PFSK-1 (cell line): ENCODE measurements around the gene AP5Z1.

ENCODE experiments used
- FOXP2 ChIP-seq: optimal IDR thresholded peaks from 2 replicates; pipeline ENCODE3; 2011; ENCODE audit warnings: borderline replicate concordance, control low read depth, inconsistent platforms; ENCODE audit not compliant: insufficient read depth; ENCODE audit errors: extremely low read length, extremely low read depth
- POLR2AphosphoS5 ChIP-seq: IDR thresholded peaks from 2 replicates; pipeline ENCODE4 v1.6.1; 2012; ENCODE audit warnings: low read depth, mild to moderate bottlenecking, control low read depth, low read length, moderate library complexity
- SIN3A ChIP-seq: IDR thresholded peaks from 2 replicates; pipeline ENCODE4 v1.6.1; 2012; ENCODE audit warnings: mild to moderate bottlenecking, low read length, moderate library complexity, borderline replicate concordance; ENCODE audit not compliant: insufficient read depth
- TAF1 ChIP-seq: IDR thresholded peaks from 2 replicates; pipeline ENCODE4 v1.6.1; 2012; ENCODE audit warnings: low read length, control low read depth, borderline replicate concordance; ENCODE audit not compliant: insufficient read depth
- TF ChIP-seq, protein P1 (sequence below), 2 experiments: IDR thresholded peaks; 2 replicates each; pipeline versions ENCODE4 v1.6.1 to v1.8.0; 2011 to 2012; ENCODE audit warnings: low read depth in 2 of 2, low read length in 2 of 2, control low read depth in 1 of 2, inconsistent platforms in 1 of 2, mild to moderate bottlenecking in 1 of 2, moderate library complexity in 1 of 2; ENCODE audit not compliant: insufficient read depth in 1 of 2

The AP5Z1 gene

DNA sequence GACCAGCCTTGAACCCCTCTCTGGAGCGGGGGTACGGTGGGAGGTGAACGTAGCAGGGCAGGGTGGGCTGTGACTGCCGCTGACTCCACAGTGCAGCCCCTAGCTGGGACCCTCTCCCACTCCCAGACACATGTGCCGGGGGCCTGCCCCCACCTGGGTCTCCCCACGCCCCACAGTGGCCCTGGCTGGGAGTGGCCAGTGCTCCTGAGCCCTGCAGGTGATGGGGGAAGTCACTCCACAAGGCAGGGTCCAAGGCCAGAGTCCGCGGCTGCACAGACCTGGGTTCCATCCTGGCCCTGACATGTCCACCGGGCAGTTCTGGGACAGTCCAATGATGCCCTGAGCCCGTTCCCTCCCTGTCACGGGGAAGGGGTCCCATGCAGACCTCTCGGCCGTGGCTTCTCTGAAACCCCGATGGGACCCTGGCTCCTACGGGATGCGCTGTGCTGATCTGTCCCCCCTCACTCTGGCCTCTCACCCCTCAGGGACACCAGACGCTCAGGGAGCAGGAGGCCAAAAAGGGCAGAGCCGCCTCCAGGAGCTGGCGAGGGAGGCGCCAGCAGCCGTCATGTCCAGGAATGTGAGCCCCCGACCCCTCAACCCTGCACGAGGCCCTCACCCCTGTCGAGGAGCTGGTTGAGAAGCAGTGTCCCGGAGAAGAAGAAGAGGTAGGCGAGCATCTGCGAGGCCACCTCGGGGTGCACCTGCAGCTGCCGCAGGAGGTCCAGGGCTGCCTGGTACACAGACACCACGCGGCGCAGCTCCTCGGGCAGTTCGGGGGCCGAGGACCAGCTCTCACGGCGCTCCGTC is 40.4 kb downstream of the AP5Z1 start:
- TF ChIP-seq FOXP2 = no peak
- no peak for TF ChIP-seq SIN3A
- TF ChIP-seq, protein P1, sequence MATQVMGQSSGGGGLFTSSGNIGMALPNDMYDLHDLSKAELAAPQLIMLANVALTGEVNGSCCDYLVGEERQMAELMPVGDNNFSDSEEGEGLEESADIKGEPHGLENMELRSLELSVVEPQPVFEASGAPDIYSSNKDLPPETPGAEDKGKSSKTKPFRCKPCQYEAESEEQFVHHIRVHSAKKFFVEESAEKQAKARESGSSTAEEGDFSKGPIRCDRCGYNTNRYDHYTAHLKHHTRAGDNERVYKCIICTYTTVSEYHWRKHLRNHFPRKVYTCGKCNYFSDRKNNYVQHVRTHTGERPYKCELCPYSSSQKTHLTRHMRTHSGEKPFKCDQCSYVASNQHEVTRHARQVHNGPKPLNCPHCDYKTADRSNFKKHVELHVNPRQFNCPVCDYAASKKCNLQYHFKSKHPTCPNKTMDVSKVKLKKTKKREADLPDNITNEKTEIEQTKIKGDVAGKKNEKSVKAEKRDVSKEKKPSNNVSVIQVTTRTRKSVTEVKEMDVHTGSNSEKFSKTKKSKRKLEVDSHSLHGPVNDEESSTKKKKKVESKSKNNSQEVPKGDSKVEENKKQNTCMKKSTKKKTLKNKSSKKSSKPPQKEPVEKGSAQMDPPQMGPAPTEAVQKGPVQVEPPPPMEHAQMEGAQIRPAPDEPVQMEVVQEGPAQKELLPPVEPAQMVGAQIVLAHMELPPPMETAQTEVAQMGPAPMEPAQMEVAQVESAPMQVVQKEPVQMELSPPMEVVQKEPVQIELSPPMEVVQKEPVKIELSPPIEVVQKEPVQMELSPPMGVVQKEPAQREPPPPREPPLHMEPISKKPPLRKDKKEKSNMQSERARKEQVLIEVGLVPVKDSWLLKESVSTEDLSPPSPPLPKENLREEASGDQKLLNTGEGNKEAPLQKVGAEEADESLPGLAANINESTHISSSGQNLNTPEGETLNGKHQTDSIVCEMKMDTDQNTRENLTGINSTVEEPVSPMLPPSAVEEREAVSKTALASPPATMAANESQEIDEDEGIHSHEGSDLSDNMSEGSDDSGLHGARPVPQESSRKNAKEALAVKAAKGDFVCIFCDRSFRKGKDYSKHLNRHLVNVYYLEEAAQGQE (IDR thresholded peaks at IDR 0.05; ENCODE audit: insufficient read depth in 1 of 2, low read depth in 2 of 2, low read length in 2 of 2) = no peak
- no peak for TF ChIP-seq POLR2AphosphoS5
- TF ChIP-seq TAF1 = no peak

DNA sequence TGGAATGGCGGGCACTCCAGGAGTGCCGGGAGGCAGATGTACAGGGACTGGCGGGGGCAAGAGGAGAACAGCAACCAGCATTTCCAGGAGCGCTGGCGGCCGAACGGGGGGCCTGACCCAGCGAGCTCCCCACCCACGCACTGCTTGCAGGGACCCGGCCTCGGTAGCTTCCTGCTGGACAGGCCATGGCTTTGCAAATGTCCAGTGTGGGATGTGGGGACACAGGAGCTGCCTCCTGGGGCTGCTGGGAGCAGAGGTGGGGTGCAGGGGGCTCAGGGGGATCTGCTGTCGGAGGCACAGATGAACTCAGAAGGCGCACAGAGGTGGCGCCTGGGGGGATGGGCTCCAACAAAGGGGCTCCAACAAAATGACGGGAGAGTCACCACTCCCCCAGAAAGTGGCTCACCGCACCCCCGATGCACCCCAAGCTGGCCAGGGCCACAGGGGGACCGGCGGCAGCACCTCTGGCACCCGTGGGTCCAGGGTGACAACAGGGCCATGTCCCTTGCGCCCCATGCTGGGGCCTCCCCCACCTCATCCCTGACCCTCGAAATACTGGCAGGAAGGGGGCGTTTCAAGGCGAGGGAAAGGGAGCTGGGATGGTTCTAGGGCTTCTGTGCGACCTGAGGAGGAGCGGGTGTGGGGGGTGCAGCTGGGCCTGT is 41.1 kb downstream of the AP5Z1 start:
- no peak for TF ChIP-seq FOXP2
- TF ChIP-seq, protein P1 (IDR thresholded peaks at IDR 0.05; ENCODE audit: insufficient read depth in 1 of 2, low read depth in 2 of 2, low read length in 2 of 2) = no peak
- TF ChIP-seq POLR2AphosphoS5 = no peak
- TF ChIP-seq SIN3A = no peak
- TF ChIP-seq TAF1 = no peak

DNA sequence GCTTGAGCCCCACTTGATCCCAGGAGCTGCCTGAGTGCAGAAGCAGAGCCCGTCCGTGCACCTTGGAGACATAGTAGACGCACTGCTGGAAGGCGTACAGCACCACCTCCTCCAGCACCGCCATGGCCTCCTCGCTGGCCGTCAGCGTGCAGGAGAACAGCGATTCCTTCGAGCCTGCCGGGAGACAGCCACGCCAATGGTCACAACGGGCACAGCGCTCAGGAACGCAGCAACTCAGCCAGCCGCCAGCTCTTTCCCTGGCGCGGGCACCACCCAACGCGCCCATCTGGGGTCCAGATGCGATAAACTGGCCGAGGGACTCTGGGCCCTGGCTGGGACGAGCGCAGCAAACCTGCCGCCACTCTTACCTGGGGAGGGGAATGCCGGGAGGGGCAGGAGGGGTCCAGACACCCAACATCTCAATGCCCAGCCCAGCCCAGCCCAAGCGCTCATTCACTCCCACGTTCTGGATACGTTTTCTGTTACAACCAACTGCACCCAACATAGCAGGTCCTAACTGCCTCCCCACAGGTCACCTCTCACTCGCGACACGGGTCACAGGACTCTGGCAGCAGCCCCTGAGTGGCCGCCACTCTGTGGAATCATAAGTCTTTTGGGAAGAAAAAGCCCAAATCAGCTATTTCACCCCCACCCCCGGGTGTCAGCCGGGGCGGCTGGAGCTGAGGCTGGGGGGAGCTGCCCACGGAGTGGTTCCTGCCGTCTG is 41.9 kb downstream of the AP5Z1 start:
- TF ChIP-seq FOXP2 = no peak
- TF ChIP-seq POLR2AphosphoS5 = no peak
- no peak for TF ChIP-seq SIN3A
- TF ChIP-seq, protein P1 (IDR thresholded peaks at IDR 0.05; ENCODE audit: insufficient read depth in 1 of 2, low read depth in 2 of 2, low read length in 2 of 2) = no peak
- no peak for TF ChIP-seq TAF1

DNA sequence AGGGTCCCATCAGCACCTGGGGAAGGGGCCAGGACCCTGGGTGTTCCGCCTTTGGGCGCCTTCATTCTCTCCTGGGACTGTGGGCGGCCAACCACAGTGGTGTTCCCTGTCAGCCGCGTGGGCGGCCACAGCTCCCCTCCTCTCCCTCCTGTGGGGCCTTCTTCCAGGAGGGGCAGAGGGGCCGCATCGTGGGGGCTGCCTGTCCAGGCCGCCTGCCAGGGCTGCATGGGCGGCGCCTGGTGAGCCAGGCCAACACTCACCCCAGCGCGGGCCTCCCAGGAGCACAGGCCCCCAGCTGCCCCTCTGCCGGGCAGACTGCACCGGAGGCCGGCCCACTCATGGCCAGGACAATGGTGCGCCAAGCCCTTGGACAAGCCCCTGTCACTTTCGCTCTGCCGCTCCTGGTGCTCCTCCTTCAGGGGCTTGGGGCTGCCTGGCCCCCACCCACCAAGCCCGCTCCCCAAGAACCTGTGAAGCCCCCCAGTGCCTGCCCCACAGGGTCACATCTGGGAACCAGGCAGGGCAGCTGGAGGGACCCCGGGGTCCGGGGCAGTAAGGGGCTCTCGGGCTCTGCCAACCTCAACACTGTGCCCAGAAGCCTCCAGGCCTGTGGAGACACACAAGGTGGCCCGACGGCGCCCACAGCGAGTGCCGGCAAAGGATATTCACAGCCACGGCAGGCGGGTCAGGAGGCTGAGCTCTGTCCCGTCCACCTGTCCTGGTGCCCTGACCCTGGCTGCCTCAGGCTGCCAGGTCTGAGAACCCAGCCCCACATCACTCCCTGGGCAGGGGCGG is 42.8 kb downstream of the AP5Z1 start:
- no peak for TF ChIP-seq POLR2AphosphoS5
- no peak for TF ChIP-seq FOXP2
- TF ChIP-seq, protein P1 (IDR thresholded peaks at IDR 0.05; ENCODE audit: insufficient read depth in 1 of 2, low read depth in 2 of 2, low read length in 2 of 2) = no peak
- TF ChIP-seq SIN3A = no peak
- no peak for TF ChIP-seq TAF1
